22Rv1 (cell line): ENCODE results near the gene DLG4.
"Not testable (repeated sequence)": the region's sequence is repeated elsewhere in the genome, so short reads cannot be mapped to it uniquely, and the experiment has no call there.

Experiments
- H3K27ac ChIP-seq: fragments of 450-650 bp; 2 replicates; pipeline ENCODE4 v1.5.1; 2017
- CTCF ChIP-seq: fragments of 450-650 bp; IDR thresholded peaks from 2 replicates; pipeline ENCODE4 v1.5.1; 2017; ENCODE audit warnings: mild to moderate bottlenecking
- ZFX ChIP-seq: fragments of 450-650 bp; IDR thresholded peaks from 2 replicates; pipeline ENCODE4 v1.6.1; 2017; ENCODE audit warnings: antibody characterized with exemption, borderline replicate concordance

Gene DLG4

GRCh38 chr17:7190276-7190917 is 29.2 kb downstream of the DLG4 start:
- H3K27ac ChIP-seq: no peak overlapping the region
- TF ChIP-seq CTCF (no peak), ZFX (no peak)

DNA sequence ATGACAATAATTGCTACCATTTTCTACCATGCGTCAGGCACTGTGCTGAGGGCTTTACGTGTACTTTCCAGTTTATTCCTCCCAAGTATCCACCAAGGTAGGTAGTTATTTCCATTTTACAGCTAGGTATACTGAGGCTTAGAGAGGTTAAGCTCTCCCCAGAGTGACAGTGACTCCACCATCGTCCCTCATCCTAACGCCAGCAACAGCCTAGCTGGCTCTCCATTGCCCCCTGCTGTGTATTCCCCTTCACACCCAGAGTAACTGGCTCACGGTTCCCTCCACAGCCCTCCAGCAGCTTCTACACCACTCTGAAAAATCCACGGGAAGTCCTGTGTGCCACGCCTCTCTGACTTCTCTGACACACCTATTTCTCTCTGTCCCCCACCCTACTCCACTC is 33.4 kb downstream of the DLG4 start:
- TF ChIP-seq ZFX: no peak
- TF ChIP-seq CTCF: peak; percentile 35
- H3K27ac ChIP-seq: no peak overlapping the region

- no peak for TF ChIP-seq CTCF
- TF ChIP-seq ZFX: no peak
- no peak overlapping the region for H3K27ac ChIP-seq
Measured at GRCh38 chr17:7184647-7185046, 35.0 kb downstream of the DLG4 start.

DNA sequence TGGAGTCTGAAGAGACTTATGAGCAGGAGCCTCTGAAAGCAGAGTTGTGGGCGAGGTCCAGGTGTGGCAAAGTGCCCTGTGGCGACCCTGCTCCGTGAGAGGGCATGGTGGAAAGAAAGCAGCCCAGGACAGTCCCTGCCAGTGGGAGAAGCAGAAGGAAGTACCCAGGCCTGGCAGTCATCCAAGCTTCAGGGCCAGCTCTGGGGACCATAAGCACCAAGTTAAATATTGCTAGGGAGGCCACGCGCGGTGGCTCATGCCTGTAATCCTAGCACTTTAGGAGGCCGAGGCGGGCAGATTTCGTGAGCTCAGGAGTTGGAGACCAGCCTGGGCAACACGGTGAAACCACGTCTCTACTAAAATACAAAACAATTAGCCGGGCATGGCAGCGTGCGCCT is 35.5 kb downstream of the DLG4 start:
- no peak for TF ChIP-seq ZFX
- no peak for TF ChIP-seq CTCF
- H3K27ac ChIP-seq: no peak overlapping the region

DNA sequence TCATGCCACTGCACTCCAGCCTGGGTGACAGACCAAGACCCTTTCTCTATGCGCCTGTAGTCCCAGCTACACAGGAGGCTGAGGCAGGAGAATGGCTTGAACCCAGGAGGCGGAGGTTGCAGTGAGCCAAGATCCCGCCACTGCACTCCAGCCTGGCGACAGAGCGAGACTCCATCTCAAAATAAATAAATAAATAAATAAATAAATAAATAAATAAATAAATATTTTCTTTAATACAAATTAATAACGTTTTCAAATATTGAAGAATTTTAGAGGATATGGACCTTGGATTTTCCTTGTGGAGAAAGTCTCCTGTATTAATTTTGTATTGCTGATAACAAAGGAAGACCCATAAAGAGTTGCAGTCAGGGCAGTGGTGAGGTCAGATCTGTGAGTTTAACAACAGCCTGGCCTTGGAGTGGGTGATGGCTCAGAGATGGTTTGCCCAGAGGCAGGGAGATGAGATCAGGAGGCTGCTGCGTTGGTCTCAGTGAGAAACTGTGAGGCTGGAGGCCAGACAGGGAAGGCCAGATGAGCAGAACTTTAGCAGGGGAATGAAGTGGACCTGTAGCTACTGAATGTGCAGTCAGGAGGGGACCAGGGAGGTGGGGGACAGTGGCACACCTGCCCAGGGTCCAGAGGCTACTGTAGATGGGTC is 36.1 kb downstream of the DLG4 start:
- no peak for TF ChIP-seq ZFX
- no peak for TF ChIP-seq CTCF

GRCh38 chr17:7182101-7182500 is 37.5 kb downstream of the DLG4 start:
- not testable (repeated sequence) for H3K27ac ChIP-seq

More for the DNA sequence above, 36.1 kb downstream of the DLG4 start:
- H3K27ac ChIP-seq: no peak overlapping the region

DNA sequence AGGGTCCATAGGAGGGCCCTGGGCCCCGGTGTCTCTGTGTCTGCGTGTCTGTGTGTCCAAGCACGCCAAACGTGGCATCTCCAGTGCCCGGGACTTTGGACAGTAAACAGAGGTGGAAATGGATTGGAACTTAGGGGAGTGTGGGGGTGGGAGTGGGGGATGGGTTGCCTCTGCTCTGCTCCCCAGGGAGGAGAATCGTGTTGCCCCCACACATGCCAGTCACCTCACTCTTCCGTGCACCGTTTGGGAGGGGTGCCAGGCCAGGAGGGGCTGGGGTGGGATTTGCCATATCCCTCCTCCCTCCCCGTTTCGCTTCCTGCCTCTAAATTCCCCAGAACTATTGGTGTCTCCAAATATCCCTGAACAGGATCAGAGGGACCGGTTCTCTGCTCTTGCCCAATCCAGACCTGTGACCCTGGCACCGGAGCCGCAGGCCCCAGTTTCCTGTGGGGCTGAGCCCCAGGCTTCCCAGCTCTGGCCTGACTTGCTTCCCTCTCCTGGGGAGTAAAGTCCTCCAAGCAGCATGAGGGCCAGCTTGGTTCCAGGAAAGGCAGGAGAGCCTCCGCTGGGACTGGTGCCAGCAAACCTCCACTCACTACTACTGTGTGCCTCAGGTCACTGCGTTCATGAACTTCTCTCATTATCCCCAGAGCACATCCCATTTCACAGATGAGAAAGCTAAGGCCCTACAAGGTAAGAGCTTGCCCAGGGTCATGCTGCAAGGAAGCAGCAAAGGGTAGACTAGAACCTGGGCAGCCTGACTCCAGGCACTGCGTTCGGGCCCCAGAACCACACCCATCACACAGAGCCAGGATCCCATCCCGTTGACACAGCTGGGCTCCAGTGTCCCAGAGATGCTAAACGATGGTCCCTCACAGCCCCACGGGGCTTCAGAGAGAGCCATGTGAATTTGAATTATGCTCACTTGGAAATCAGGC is 40.0 kb downstream of the DLG4 start, which contains the start of gene ASGR1:
TSS of gene ASGR1 (minus strand) at position 54 of the 938 bp plus-strand sequence. CDS start 807 bp downstream, outside the sequence.
- no peak within 1 kb of the TSS for H3K27ac ChIP-seq
- TF ChIP-seq ZFX (no peak), CTCF (no peak)
